ENCODE data around the gene ZCWPW1. TPM values are rescaled to one million over a fixed set of nuclear protein-coding genes. Genes with fewer than 3 reads are reported as not detected.

ZCWPW1 gene
- total and polyA plus RNA-seq, 10 of the 15 experiments (the other 5 are each of a cell fraction or from before 2014, with no cell fraction given): 1.3 to 4.4 (median 3.7) TPM

DNA sequence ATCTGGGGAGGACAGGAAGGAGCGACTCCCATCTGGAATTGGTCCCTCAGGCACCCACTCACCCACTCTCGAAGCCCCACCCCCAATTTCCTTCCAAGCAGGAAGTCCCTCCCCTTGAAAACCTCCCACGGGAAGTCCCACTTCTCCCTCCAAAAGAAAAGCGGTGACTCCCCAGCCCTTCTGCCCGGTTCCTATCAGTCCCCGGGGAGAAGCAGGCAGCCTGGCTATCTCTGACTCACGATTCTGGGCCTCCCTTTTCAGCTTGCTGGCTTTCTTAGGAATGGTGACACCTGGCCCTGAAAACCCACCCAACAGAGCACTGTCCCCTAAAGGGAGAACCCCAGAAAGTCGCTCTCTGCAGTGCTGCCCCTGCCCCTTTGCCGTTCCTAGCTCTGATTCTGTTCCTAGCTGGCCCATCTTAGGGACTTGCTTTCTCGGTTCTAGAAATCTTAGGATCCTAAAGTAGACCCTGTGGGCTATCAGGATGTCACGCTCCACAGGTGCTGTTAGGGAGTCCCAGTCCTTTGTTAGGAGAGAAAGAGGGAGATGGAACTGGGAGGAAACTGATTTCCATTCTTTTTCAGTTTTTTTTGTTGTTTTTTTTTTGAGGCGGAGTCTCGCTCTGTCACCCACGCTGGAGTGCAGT lies 44.5 kb upstream of the ZCWPW1 start:
- in situ Hi-C loops (cut with MboI): loop anchor here (5.0 to 25.0 kb wide), 4 partner anchors 84 to 382 kb away; partner anchors contain the start of genes GIGYF1 and SLC12A9
- FAIRE-seq: peak; percentile 68
- CTCF ChIA-PET: interaction anchor here (1.0 to 5.4 kb wide), 3 partner anchors 9 to 233 kb away, joined by 5 to 37 read pairs (median 7); partner anchors contain the start of gene POP7

More for the DNA sequence above, 44.5 kb upstream of the ZCWPW1 start:
- peaks cover 47% of the 10 kb centered on the region for H3K79me2 ChIP-seq (ENCODE audit: control insufficient read depth, insufficient read depth, low read length)
- peak overlapping the region; percentile 43 for H3K4me3 ChIP-seq
- no peaks in the 10 kb centered on the region for H3K27me3 ChIP-seq (replicated peaks in 1 of 2; ENCODE audit: control insufficient read depth in 2 of 2, insufficient read depth in 2 of 2, low read length in 1 of 2)
- TF ChIP-seq IKZF1 (conservative IDR thresholded peaks at IDR 0.05): peak; percentile 70
- TF ChIP-seq MTA2 (IDR thresholded peaks at IDR 0.05; ENCODE audit: low read depth): 0 out of 2 replicates have a peak, but pooled peaks have one; percentile 21
- TF ChIP-seq, protein P1, sequence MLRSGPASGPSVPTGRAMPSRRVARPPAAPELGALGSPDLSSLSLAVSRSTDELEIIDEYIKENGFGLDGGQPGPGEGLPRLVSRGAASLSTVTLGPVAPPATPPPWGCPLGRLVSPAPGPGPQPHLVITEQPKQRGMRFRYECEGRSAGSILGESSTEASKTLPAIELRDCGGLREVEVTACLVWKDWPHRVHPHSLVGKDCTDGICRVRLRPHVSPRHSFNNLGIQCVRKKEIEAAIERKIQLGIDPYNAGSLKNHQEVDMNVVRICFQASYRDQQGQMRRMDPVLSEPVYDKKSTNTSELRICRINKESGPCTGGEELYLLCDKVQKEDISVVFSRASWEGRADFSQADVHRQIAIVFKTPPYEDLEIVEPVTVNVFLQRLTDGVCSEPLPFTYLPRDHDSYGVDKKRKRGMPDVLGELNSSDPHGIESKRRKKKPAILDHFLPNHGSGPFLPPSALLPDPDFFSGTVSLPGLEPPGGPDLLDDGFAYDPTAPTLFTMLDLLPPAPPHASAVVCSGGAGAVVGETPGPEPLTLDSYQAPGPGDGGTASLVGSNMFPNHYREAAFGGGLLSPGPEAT (IDR thresholded peaks at IDR 0.05; ENCODE audit: low read depth): peak; percentile 75; the same call in 1 of the 2 replicates
- TF ChIP-seq EED (IDR thresholded peaks at IDR 0.05; ENCODE audit: low read depth): 0 out of 2 replicates have a peak, but pooled peaks have one; percentile 34
- peak; percentile 48 to 49; a peak in 2 of 4 replicates for TF ChIP-seq IKZF2 (IDR thresholded peaks at IDR 0.05)
- TF ChIP-seq CBFB (IDR thresholded peaks at IDR 0.05; ENCODE audit: low read depth): no peak
- TF ChIP-seq, protein P2, sequence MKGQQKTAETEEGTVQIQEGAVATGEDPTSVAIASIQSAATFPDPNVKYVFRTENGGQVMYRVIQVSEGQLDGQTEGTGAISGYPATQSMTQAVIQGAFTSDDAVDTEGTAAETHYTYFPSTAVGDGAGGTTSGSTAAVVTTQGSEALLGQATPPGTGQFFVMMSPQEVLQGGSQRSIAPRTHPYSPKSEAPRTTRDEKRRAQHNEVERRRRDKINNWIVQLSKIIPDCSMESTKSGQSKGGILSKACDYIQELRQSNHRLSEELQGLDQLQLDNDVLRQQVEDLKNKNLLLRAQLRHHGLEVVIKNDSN (IDR thresholded peaks at IDR 0.05; ENCODE audit: borderline replicate concordance, extremely low read length, insufficient read depth, low read depth, low read length): no peak
- TF ChIP-seq RUNX3 (IDR thresholded peaks at IDR 0.05; ENCODE audit: low read length): peak; percentile 11; the same call in 1 of the 2 replicates
- TF ChIP-seq FOXM1 (IDR thresholded peaks at IDR 0.05; ENCODE audit: low read depth, low read length): no peak
- no peak for TF ChIP-seq CBX3 (IDR thresholded peaks at IDR 0.05; ENCODE audit: borderline replicate concordance, low read depth)
- TF ChIP-seq MEF2B (IDR thresholded peaks at IDR 0.05; ENCODE audit: partially characterized antibody, poor library complexity, severe bottlenecking): peak; percentile 82
- TF ChIP-seq RAD21 (IDR thresholded peaks at IDR 0.05; ENCODE audit: insufficient read depth, low read depth, low read length): no peak
- TF ChIP-seq SPI1 (IDR thresholded peaks at IDR 0.05; ENCODE audit: borderline replicate concordance, insufficient read depth, low read depth, low read length): peak; percentile 10; the same call in 1 of the 2 replicates
- ATAC-seq: peak; percentile 7; the same call in 2 of the 3 replicates
- 28% methylated on average over 13 of the region's 14 CpGs for WGBS (ENCODE audit: insufficient coverage, insufficient replicate concordance, low lambda C conversion rate, missing lambda C conversion rate)
- peaks cover 4% of the 10 kb centered on the region; the same call in 1 of the 2 replicates for H4K20me1 ChIP-seq (ENCODE audit: control insufficient read depth, insufficient read depth)
- peaks cover 2 to 12% of the 10 kb centered on the region in 2 experiments; a peak in 3 of 4 replicates for H3K36me3 ChIP-seq (ENCODE audit: control insufficient read depth in 2 of 2, insufficient read depth in 2 of 2, low read length in 1 of 2)
- H3K4me1 ChIP-seq (ENCODE audit: control insufficient read depth, insufficient read depth, low read length): peaks cover 24% of the 10 kb centered on the region
- H2AFZ ChIP-seq (ENCODE audit: control insufficient read depth, low read depth, low read length): no peak overlapping the region
- no peaks in the 10 kb centered on the region for H3K9me3 ChIP-seq (replicated peaks; ENCODE audit: control insufficient read depth, insufficient read depth, low read length)
- BruUV-seq (replicated peaks): no TSS peak
- H3K4me2 ChIP-seq (ENCODE audit: control insufficient read depth, insufficient read depth): peak overlapping the region; percentile 36
- ChIA-PET POLR2A (interaction anchor here (0.6 to 1.8 kb wide), 6 partner anchors 17 to 643 kb away, joined by 3 to 8 read pairs (median 4); partner anchors contain the start of genes FBXO24 and LRCH4), RAD21 (ENCODE audit: unreplicated experiment) (interaction anchor here (1.0 to 1.3 kb wide), 2 partner anchors 86 kb away, joined by 3 to 8 read pairs; no protein-coding TSS in a partner anchor), SMC1A (ENCODE audit: uncharacterized antibody, unreplicated experiment) (interaction anchor here (0.7 to 2.7 kb wide), 4 partner anchors 13 to 218 kb away, joined by 3 to 12 read pairs (median 4); no protein-coding TSS in a partner anchor)
- intact Hi-C loops (cut with micrococcal nuclease; ENCODE audit: unreplicated experiment): loop anchor here (10.0 kb wide), 1 partner anchor 222 kb away; the partner anchor contains the start of gene GIGYF1
- no peak overlapping the region for H3K9ac ChIP-seq (ENCODE audit: control insufficient read depth, insufficient read depth, low read length)
- peak overlapping the region; percentile 38 for H3K27ac ChIP-seq (ENCODE audit: control insufficient read depth, insufficient read depth)
- DNase-seq (ENCODE audit: low read depth, low spot score): no peak
